ENCODE measurements around the gene PCCA.
"Not testable (repeated sequence)": the region's sequence is repeated elsewhere in the genome, so short reads cannot be mapped to it uniquely, and the experiment has no call there.

The PCCA gene

GRCh38 chr13:100559886-100560285 is 471.0 kb downstream of the PCCA start:
- no peak for DNase-seq

- no peak for DNase-seq
Observed at GRCh38 chr13:100560498-100561157, 471.7 kb downstream of the PCCA start.

- DNase-seq, result no peak
Observed at GRCh38 chr13:100561158-100561499, 472.2 kb downstream of the PCCA start.

GRCh38 chr13:100561599-100562204 is 472.8 kb downstream of the PCCA start:
- DNase-seq, result no peak

GRCh38 chr13:100563779-100564178 is 474.9 kb downstream of the PCCA start:
- DNase-seq, result no peak

GRCh38 chr13:100564444-100565223 is 475.7 kb downstream of the PCCA start:
- no peak for DNase-seq

- no peak for DNase-seq
Observed at GRCh38 chr13:100565286-100565685, 476.4 kb downstream of the PCCA start.

GRCh38 chr13:100566543-100566942 is 477.6 kb downstream of the PCCA start:
- no peak for DNase-seq

GRCh38 chr13:100573121-100573520 is 484.2 kb downstream of the PCCA start:
- peak; percentile 66 for DNase-seq

- not testable (repeated sequence) for DNase-seq
Observed at GRCh38 chr13:100577239-100577638, 488.3 kb downstream of the PCCA start.
